ENCODE data around the gene CREBBP.

- TF ChIP-seq EGR1 (IDR thresholded peaks at IDR 0.05) (no peak), RAD21 (IDR thresholded peaks at IDR 0.05; ENCODE audit: low read depth) (no peak), EP300 (IDR thresholded peaks at IDR 0.05; ENCODE audit: borderline replicate concordance) (no peak)
Observed at GRCh38 chr16:3720418-3720817, 160.1 kb downstream of the CREBBP start.

Measured in Ishikawa (cell line).